Testis (tissue), 2 donors: ENCODE results near the gene FYTTD1.
"Not testable (repeated sequence)": the region's sequence is repeated elsewhere in the genome, so short reads cannot be mapped to it uniquely, and the experiment has no call there.

Source experiments
- POLR2A ChIP-seq: fragments of 450-650 bp; IDR thresholded peaks from one replicate; pipeline ENCODE4 v1.6.1; 2017; ENCODE audit warnings: antibody characterized with exemption, mild to moderate bottlenecking, moderate library complexity
- TF ChIP-seq, protein P1 (sequence below), 3 experiments: fragments of 450-650 bp in 2 of 3; fragments of 200-600 bp in 1 of 3; sonication (generic) in 1 of 3; IDR thresholded peaks; one replicate each; pipeline ENCODE4 v1.5.1; 2016 to 2019; ENCODE audit warnings: antibody characterized with exemption in 3 of 3, mild to moderate bottlenecking in 2 of 3, moderate library complexity in 1 of 3

DNA sequence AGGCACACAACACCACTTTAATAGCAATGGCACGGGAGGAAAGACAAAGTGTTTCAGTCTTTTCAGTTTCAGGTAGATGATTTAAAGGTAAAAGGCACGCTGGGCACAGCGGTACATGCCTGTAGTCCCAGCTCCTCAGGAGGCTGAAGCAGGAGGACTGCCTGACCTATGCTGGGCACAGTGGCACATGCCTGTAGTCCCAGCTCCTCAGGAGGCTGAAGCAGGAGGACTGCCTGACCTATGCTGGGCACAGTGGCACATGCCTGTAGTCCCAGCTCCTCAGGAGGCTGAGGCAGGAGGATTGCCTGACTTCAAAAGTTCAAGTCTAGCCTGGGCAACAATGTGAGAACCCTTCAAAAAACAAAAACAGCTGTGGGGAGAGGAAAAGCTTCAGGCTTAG is 21.8 kb upstream of the FYTTD1 start:
- TF ChIP-seq, protein P1, sequence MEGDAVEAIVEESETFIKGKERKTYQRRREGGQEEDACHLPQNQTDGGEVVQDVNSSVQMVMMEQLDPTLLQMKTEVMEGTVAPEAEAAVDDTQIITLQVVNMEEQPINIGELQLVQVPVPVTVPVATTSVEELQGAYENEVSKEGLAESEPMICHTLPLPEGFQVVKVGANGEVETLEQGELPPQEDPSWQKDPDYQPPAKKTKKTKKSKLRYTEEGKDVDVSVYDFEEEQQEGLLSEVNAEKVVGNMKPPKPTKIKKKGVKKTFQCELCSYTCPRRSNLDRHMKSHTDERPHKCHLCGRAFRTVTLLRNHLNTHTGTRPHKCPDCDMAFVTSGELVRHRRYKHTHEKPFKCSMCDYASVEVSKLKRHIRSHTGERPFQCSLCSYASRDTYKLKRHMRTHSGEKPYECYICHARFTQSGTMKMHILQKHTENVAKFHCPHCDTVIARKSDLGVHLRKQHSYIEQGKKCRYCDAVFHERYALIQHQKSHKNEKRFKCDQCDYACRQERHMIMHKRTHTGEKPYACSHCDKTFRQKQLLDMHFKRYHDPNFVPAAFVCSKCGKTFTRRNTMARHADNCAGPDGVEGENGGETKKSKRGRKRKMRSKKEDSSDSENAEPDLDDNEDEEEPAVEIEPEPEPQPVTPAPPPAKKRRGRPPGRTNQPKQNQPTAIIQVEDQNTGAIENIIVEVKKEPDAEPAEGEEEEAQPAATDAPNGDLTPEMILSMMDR (IDR thresholded peaks at IDR 0.05): not testable (repeated sequence)
- TF ChIP-seq POLR2A: not testable (repeated sequence)
